Neural progenitor cell (in vitro differentiated cells): ENCODE measurements around the gene ARHGAP45. TPM values are rescaled to one million over a fixed set of nuclear protein-coding genes. Genes with fewer than 3 reads are reported as not detected.

Experiments
- DNase-seq: peaks from one replicate; pipeline ENCODE4 v3.0.0-alpha.2; 2016; ENCODE audit warnings: low spot score
- H2AFZ ChIP-seq: fragments of 200-600 bp; sonication (generic); replicated peaks from 2 replicates; pipeline ENCODE4 v1.6.1; 2016; ENCODE audit warnings: antibody characterized with exemption
- H3F3A ChIP-seq: fragments of 200-600 bp; sonication (generic); 2 replicates; pipeline ENCODE4 v1.6.1; 2016; ENCODE audit warnings: antibody characterized with exemption, low read depth
- H3K27ac ChIP-seq: fragments of 200-600 bp; sonication (generic); 2 replicates; pipeline ENCODE4 v1.5.1; 2016; ENCODE audit warnings: mild to moderate bottlenecking
- H3K27me3 ChIP-seq: fragments of 200-600 bp; sonication (generic); 2 replicates; pipeline ENCODE4 v1.6.1; 2016; ENCODE audit warnings: mild to moderate bottlenecking, moderate library complexity
- H3K36me3 ChIP-seq: fragments of 200-600 bp; sonication (generic); 2 replicates; pipeline ENCODE4 v1.5.1; 2016
- H3K4me1 ChIP-seq: fragments of 200-600 bp; sonication (generic); 2 replicates; pipeline ENCODE4 v1.6.1; 2016; ENCODE audit warnings: mixed run types
- H3K4me2 ChIP-seq: fragments of 200-600 bp; sonication (generic); 2 replicates; pipeline ENCODE4 v1.6.1; 2016
- H3K4me3 ChIP-seq: fragments of 200-600 bp; sonication (generic); 2 replicates; pipeline ENCODE4 v1.5.1; 2016
- H3K79me2 ChIP-seq: fragments of 200-600 bp; sonication (generic); 2 replicates; pipeline ENCODE4 v1.6.1; 2016; ENCODE audit warnings: low read depth
- H3K9ac ChIP-seq: fragments of 200-600 bp; sonication (generic); 2 replicates; pipeline ENCODE4 v1.6.1; 2016
- H3K9me3 ChIP-seq: fragments of 200-600 bp; sonication (generic); 2 replicates; pipeline ENCODE4 v1.5.1; 2016; ENCODE audit warnings: low read depth
- H4K20me1 ChIP-seq: fragments of 200-600 bp; sonication (generic); 2 replicates; pipeline ENCODE4 v1.6.1; 2016; ENCODE audit warnings: low read depth
- H3K27ac Mint-ChIP-seq: 3 replicates; pipeline ENCODE4 v1.8.0; 2021; ENCODE audit warnings: mixed read lengths
- H3K27me3 Mint-ChIP-seq: 2 replicates; pipeline ENCODE4 v1.8.0; 2022; ENCODE audit warnings: low read depth, mild to moderate bottlenecking, inconsistent platforms, moderate library complexity, mixed read lengths; ENCODE audit not compliant: insufficient read depth
- H3K36me3 Mint-ChIP-seq: 3 replicates; pipeline ENCODE4 v1.8.0; 2021; ENCODE audit warnings: mixed read lengths
- H3K4me1 Mint-ChIP-seq: 3 replicates; pipeline ENCODE4 v1.8.0; 2021; ENCODE audit warnings: mixed read lengths
- H3K4me3 Mint-ChIP-seq: 3 replicates; pipeline ENCODE4 v1.8.0; 2021; ENCODE audit warnings: mild to moderate bottlenecking, moderate library complexity, mixed read lengths
- H3K9me3 Mint-ChIP-seq: 3 replicates; pipeline ENCODE4 v1.8.0; 2020; ENCODE audit warnings: mixed read lengths
- CTCF ChIP-seq: fragments of 200-600 bp; sonication (generic); IDR thresholded peaks from 2 replicates; pipeline ENCODE4 v1.5.1; 2017; ENCODE audit warnings: antibody characterized with exemption, mild to moderate bottlenecking
- EZH2 ChIP-seq: fragments of 200-600 bp; sonication (generic); IDR thresholded peaks from 2 replicates; pipeline ENCODE4 v1.6.1; 2017; ENCODE audit warnings: antibody characterized with exemption, mild to moderate bottlenecking, moderate library complexity
- EZH2phosphoT487 ChIP-seq: fragments of 200-600 bp; sonication (generic); IDR thresholded peaks from 2 replicates; pipeline ENCODE4 v1.6.1; 2017; ENCODE audit warnings: antibody characterized with exemption
- total RNA-seq: library from RNA; depleted of rRNA; stranded (reverse); fragments of >200 nt; gene quantifications from 2 replicates; pipeline ENCODE4 v1.2.3, GENCODE V29; 2015; ENCODE audit warnings: low replicate concordance

Gene ARHGAP45
- total RNA-seq, 1 donor from 2014 or later: 9.6 TPM

GRCh38 chr19:1118999-1119398, 52.0 kb downstream of the ARHGAP45 start:
- no peaks in the 10 kb centered on the region for H3K36me3 ChIP-seq
- peaks cover 7% of the 10 kb centered on the region for H3K36me3 Mint-ChIP-seq

DNA sequence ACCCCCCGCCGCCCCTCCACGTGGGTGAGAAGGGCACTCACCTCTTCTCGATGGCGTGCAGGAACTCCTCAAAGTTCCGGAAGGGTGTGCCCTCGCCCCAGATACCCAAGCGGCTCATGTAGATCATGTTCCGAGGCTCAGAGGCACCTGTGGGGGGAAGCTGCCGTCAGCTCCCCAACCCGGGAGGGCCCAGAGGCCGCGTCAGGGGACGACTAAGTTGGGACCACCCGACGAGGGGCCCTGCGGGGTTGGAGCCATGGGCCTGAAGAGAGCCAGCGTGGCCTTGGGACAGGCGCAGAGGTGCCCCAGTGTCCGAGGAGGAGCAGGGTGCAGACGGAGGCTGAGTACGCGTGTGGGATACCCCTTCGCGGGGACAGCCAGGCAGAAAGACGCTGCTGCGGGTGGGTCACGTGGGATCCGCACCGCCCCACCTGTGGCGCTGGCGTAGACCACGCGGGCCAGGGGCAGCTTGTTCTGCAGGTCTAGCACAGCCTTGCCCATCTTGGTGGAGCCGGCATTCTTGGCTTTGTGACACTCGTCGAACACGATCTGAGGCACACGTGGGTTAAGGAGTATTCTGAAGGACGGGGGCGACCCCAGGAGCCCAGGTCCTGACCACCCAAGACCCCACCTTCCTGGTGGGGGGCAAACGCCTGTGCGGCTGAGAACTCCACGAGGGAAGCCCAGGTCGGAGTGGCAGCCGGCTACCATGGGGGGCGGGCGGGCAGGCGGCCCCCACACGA, 52.7 kb downstream of the ARHGAP45 start:
- no peak overlapping the region for H3K4me3 ChIP-seq
- H3K27ac Mint-ChIP-seq: no peak overlapping the region
- H3K79me2 ChIP-seq: no peaks in the 10 kb centered on the region
- no peaks in the 10 kb centered on the region for H3K9me3 ChIP-seq
- no peaks in the 10 kb centered on the region for H3K27me3 ChIP-seq
- H3K27ac ChIP-seq: no peak overlapping the region
- no peaks in the 10 kb centered on the region for H3K9me3 Mint-ChIP-seq
- no peak for DNase-seq
- TF ChIP-seq EZH2: no peak
- TF ChIP-seq EZH2phosphoT487: no peak
- no peak for TF ChIP-seq CTCF
- no peak overlapping the region for H3K4me2 ChIP-seq
- H3K36me3 Mint-ChIP-seq: peaks cover 7% of the 10 kb centered on the region
- no peak overlapping the region for H3K9ac ChIP-seq
- no peaks in the 10 kb centered on the region for H3K36me3 ChIP-seq
- peaks cover 8% of the 10 kb centered on the region for H4K20me1 ChIP-seq
- H3K4me1 ChIP-seq: no peaks in the 10 kb centered on the region
- H3K4me3 Mint-ChIP-seq: no peak overlapping the region
- no peak overlapping the region for H2AFZ ChIP-seq
- H3K4me1 Mint-ChIP-seq: no peaks in the 10 kb centered on the region
- H3F3A ChIP-seq: no peaks in the 10 kb centered on the region
- H3K27me3 Mint-ChIP-seq: peaks cover 2% of the 10 kb centered on the region

More at GRCh38 chr19:1118999-1119398, 52.0 kb downstream of the ARHGAP45 start:
- Histone ChIP-seq H4K20me1 (peaks cover 8% of the 10 kb centered on the region), H3K27me3 (no peaks in the 10 kb centered on the region), H2AFZ (no peak overlapping the region), H3K27ac (no peak overlapping the region), H3K4me2 (no peak overlapping the region), H3F3A (peaks cover 3% of the 10 kb centered on the region), H3K9me3 (no peaks in the 10 kb centered on the region), H3K4me3 (no peak overlapping the region), H3K9ac (no peak overlapping the region), H3K79me2 (no peaks in the 10 kb centered on the region), H3K4me1 (no peaks in the 10 kb centered on the region)
- Mint-ChIP-seq H3K4me3 (no peak overlapping the region), H3K4me1 (no peaks in the 10 kb centered on the region), H3K27me3 (peaks cover 2% of the 10 kb centered on the region), H3K27ac (no peak overlapping the region), H3K9me3 (no peaks in the 10 kb centered on the region)
- TF ChIP-seq EZH2 (no peak), CTCF (no peak), EZH2phosphoT487 (no peak)
- DNase-seq: no peak

DNA sequence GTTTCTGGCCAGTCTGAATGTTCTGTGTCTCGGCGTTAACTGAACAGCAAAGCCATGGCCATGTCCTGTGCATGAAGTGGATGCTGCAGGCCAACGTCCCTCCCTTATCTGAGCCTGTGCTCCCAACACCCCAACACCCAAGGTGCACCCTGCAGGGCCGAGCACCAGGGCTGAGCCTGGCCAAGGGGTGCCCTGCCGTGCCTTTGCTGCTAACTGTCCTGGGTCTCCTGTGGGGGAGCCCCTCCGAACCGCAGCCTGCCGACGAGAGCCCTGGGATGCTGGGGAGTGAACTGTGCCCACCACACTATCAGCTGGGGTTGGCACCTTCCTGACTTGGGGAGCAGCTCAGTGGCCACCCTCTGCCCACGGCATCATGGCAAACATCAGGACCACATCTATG, 54.4 kb downstream of the ARHGAP45 start:
- Mint-ChIP-seq H3K27me3 (peaks cover 2% of the 10 kb centered on the region), H3K9me3 (no peaks in the 10 kb centered on the region), H3K4me3 (no peak overlapping the region), H3K36me3 (peaks cover 7% of the 10 kb centered on the region), H3K4me1 (no peaks in the 10 kb centered on the region), H3K27ac (no peak overlapping the region)
- no peak overlapping the region for H3K4me3 ChIP-seq
- H3K9me3 ChIP-seq: no peaks in the 10 kb centered on the region
- no peaks in the 10 kb centered on the region for H3K79me2 ChIP-seq
- no peaks in the 10 kb centered on the region for H3F3A ChIP-seq
- no peaks in the 10 kb centered on the region for H3K36me3 ChIP-seq
- no peak for TF ChIP-seq CTCF
- no peak for TF ChIP-seq EZH2phosphoT487
- no peak for TF ChIP-seq EZH2
- H3K27me3 ChIP-seq: no peaks in the 10 kb centered on the region
- H2AFZ ChIP-seq: no peak overlapping the region
- DNase-seq: no peak
- H3K4me1 ChIP-seq: no peaks in the 10 kb centered on the region
- no peak overlapping the region for H3K27ac ChIP-seq
- no peak overlapping the region for H3K9ac ChIP-seq
- H3K4me2 ChIP-seq: no peak overlapping the region
- H4K20me1 ChIP-seq: peaks cover 8% of the 10 kb centered on the region
